ENCODE results near the gene SHISA9. TPM values are rescaled to one million over a fixed set of nuclear protein-coding genes. Genes with fewer than 3 reads are reported as not detected.
"Not testable (repeated sequence)": the region's sequence is repeated elsewhere in the genome, so short reads cannot be mapped to it uniquely, and the experiment has no call there.

The SHISA9 gene
- total RNA-seq: not detected in 2 replicates

DNA sequence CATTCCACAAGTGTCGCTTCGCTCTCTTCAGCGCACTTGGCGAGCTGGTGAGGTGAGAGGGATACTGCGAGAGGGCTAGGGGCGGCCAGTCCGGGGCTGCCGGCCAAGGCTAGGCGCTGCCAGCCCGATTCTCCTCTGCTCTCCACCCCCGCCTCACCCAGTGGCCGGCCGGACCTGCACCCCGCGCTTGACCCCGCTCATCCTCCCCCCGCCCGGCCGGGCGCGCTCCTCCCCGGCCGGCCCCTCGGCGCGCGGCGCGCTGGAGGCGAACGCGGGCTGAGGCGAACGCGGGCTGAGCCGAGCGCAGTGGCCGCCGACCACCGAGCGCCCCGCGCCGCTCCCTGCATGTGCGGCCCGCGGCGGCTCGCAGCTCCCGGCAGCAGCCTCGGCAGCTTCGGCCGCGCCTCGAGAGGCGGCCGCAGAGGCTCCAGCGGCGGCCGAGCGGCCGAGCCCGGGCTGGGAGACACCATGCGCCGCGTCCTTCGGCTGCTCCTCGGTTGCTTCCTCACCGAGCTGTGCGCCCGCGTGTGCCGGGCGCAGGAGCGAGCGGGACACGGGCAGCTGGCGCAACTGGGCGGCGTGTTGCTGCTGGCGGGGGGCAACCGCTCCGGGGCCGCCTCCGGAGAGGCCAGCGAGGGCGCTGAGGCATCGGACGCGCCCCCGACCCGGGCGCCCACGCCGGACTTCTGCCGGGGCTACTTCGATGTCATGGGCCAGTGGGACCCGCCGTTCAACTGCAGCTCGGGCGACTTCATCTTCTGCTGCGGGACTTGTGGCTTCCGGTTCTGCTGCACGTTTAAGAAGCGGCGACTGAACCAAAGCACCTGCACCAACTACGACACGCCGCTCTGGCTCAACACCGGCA is at the start of gene SHISA9:
Gene SHISA9 (plus strand): TSS at position 2 of the 865 bp plus-strand sequence.
- DNase-seq (ENCODE audit: low read depth, low spot score): no peak

DNA sequence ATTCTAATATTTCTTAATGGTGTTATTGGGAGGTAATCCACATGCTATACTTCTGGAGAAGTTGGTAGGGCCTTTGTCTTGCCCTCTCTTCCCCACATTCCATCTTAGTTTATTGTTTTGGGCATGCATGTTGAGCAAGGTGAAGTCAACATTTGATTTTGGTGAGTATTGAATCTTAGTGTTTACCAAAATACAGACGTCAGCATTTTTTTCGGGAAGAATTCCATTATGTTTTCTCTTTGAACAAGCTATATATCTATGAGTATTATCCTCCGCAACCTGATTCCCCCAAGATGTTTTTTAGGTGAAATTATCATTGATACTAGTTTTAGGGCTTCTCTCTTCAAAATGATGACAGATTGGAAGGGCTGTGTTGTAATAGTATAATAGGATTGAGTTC is 47.4 kb upstream of the SHISA9 start:
- DNase-seq (ENCODE audit: low read depth, low spot score): no peak

DNA sequence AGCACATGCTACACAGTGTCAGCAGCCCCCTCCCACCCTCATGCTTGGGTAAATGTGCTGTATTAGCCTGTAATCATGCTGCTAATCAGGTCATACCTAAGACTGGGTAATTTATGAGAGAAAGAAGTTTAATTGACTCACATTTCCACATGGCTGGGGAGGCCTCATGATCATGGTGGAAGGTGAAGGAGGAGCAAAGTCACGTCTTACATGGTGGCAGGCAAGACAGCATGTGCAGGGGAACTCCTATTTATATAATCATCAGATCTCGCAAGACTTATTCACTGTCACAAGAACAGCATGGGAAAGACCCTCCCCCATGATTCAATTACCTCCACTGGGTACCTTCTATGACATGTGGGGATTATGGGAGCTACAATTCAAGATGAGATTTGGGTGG is 44.0 kb upstream of the SHISA9 start:
- DNase-seq (ENCODE audit: low read depth, low spot score): not testable (repeated sequence)

DNA sequence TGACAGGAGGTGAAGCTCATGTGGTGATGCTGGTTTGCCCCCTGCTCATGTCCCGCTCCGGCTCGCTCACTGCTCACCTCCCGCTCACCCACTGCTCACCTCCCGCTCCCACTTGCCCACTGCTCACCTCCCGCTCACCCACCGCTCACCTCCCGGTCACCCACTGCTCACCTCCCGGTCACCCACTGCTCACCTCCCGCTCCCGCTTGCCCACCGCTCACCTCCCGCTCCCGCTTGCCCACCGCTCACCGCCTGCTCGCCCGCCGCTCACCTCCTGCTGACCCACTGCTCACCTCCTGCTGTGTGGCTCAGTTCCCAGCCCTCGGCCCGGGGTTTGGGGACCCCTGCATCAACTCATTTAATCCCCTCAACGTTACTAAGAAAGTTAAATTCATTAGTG is 39.1 kb upstream of the SHISA9 start:
- DNase-seq (ENCODE audit: low read depth, low spot score): no peak

DNA sequence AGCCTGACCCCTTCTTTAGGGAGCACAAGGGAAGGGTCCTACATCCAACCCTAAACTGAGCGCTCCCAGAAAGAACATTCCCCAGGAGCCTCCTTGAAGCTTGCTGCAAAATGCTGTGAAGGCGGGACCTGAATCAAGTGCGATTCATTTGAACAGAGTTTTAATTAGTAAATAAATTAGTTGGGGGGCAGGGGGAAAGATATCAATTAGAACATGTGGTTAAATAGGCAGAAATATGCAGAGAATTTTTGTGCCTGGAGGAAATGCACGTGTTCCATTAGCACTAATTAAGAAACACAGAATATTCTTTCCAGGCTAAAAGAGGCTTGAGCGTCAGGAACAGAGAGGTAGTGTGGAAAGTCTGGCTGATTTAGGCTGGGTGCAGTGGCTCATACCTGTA is 38.5 kb upstream of the SHISA9 start:
- DNase-seq (ENCODE audit: low read depth, low spot score): no peak

DNA sequence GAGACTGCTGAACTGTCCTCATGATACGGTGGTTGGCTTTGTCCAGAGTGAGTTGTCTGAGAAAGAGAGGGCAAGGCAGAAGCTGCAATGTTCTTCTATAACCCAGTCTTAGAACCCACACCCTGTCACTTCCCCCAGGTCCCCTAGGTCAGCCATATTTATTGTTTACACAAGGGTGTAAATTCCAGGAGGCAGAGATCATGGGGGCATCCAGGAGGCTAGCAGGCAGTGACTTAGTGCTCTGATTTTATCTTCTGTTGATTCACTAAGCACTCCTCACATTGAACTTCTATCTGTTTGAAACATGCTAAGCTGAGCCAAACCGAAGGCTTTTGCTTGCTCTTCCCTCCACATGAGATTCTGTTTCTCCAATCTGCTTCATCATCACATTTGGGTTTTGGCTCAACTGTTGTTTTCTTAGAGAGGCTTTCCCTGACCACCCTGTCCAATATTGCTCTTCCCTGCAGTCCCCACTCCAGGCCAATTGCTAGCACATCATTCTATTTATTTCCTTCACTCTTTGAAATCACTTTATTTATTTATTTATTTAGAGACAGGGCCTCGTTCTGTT is 34.3 kb upstream of the SHISA9 start:
- DNase-seq (ENCODE audit: low read depth, low spot score): no peak

DNA sequence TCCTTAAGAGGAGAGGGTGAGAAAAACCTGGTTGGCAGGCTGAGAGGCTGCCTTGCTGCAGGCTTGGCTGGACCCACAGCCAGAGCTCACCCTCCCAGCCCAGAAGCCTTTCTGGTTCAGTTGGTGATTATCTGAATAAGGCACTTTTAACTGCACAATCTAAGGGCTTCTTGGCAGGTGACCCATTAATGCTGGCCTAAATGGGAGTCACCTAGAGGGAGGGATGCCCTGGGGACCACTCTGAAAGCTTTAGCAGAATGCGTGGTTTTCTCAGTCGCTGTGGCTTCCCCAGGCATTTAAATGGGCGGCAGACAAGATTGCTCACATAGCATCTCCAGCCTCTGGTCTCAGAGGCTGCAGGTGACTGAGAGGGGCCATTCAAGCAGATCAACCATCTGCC is 33.2 kb upstream of the SHISA9 start:
- DNase-seq (ENCODE audit: low read depth, low spot score): no peak

DNA sequence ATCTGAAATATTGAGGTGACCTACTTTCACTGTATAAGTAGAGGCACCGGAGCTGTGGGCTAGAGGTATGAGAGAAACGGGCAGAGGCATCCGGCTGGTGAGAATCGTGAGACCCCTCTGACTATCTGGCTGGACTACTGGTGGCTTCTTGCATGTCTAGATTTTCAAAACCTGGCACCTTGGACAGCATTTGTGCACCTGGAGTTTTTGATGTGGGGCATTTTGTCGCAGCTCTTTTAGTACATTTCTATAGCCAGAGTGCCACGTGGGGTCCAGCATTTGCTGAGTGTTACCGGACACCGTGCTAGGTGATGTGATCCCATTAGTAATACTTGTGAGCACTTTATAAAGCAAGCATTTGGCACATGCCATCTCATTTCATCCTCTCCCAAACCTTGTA is 32.6 kb upstream of the SHISA9 start:
- no peak for DNase-seq (ENCODE audit: low read depth, low spot score)

DNA sequence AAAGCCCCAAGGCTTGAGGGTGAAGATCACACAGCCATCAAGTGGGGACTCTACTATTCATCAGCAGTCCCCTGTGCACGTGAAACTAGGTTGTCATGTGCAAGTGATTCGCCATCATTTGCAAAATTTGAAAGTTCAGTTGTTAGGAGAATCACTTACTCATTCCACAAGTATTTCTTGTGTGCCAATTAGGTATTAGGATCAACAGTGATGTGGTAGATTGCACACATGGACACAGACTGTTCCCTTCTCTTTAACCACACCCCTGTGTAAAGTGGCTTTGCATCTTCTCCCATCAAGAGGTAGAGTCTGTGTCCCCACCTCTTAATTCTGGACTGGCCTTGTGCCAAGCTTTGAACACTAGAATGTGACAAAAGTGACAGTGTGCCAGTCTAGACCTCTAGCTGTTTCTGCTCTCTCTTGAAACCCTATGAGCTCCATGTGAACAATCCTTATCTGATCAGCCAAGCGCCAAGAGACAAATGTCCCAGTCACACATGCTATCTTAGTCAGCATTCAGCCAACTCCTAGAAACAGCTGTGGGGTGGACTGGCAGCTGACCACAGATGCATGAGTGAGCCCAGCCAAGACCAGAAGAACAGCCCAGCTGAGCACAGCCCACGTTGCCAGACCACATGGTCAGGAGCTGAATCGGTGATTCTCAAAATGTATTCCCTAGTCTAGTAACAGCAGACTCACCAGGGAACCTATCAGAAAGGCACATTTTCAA is 31.5 kb upstream of the SHISA9 start:
- DNase-seq (ENCODE audit: low read depth, low spot score): no peak

DNA sequence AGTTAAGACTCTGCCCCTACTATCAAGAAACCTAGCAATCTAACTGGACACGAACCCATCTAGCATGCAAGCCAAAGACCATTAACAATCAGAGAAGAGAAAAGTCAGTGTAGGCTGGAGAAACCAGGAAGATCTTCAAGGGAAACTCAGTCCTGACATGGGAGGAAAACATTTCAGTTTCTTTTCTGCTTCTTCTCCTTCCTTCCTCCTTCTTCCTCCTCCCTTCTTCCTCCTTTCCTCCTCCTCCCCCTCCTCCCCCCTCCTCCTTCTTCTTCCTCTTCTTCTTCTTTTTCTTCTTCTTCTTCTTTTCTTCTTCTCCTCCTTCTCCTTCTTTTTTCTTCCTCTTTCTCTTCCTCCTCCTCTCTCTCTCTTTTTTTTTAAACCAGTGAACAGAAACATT is 29.6 kb upstream of the SHISA9 start:
- no peak for DNase-seq (ENCODE audit: low read depth, low spot score)

DNA sequence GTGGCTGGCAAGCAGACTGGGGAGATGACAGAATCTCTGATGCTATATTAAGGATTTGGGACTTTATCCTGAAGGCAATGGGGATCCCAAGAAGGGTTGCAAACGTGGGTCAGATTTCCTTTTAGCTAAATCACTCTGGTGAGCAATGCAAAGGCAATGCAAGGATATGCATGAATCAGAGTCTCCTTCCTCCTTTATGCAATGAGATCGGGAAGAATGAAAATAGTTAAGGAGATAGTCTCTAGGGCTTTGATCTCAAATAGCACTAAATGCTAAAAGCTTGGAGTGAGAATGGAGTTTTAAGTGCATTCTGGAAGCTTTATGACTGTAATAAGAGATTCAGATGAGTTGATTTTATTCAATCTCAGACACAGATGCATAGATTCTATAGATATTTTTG is 27.2 kb upstream of the SHISA9 start:
- DNase-seq (ENCODE audit: low read depth, low spot score): peak; percentile 5

DNA sequence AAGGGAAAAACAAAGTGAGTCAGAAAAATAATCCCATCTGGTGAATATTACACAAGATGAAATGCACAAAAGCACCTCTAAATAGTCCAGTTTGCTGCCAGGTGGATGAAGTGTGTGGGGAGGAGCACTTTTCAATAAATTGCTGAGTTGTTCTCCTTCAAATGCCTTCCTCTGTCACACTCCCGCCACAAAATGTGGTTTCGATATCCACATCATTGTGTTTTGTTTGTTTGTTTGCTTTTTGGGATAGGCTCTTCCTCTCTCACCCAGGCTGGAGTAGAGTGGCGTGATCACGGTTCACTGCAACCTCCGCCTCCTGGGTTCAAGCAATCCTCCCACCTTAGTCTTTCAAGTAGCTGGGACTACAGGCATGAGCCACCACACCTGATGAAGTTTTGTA is 24.6 kb upstream of the SHISA9 start:
- no peak for DNase-seq (ENCODE audit: low read depth, low spot score)

DNA sequence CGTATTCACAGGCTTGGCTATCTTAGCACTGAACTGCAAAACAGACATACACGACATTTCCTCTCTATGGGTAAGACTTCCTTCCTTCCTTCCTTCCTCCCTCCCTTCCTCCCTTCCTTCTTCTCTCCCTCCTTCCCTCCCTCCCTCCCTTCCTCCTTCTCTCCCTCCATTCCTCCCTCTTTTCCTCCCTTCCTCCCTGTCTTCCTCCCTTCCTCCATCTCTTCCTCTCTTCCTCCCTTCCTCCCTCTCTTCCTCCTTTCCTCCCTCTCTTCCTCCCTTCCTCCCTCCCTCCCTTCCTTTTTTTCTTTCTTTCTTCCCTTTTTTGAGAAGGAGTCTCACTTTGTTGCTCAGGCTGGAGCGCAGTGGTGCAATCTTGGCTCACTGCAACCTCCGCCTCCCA is 22.4 kb upstream of the SHISA9 start:
- DNase-seq (ENCODE audit: low read depth, low spot score): no peak

DNA sequence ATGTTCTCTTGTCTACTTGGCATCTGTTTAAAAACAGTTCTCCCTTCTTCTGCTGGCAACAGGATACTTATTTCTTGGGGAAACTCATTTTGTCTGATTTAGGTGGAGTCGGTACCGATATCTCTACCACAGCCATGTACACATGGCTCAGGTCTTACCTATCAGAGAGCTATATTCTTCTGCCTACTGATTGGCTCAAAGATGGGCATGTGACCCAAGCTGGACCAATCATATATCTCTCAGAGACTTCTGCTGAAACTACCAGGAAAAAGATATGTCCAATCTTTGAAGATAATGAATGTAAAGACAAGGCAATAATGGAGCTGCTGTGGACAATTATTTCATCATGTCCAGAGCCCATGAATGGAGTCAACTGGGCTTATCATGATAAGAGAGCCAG is 21.6 kb upstream of the SHISA9 start:
- DNase-seq (ENCODE audit: low read depth, low spot score): no peak

DNA sequence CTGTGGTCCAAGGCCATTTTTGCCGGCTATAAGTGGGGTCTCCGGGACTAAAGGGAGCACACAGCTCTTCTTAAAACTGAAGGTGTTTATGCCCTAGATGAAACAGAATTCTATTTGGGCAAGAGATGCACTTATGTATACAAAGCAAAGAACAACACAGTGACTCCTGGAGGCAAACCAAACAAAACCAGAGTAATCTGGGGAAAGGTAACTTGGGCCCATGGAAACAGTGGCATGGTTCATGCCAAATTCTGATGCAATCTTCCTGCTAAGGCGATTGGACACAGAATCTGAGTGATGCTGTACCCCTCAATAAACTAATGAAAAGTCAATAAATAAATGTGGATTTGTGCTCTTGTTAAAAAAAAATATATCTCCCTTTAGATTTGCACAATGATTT is 20.2 kb upstream of the SHISA9 start:
- no peak for DNase-seq (ENCODE audit: low read depth, low spot score)

DNA sequence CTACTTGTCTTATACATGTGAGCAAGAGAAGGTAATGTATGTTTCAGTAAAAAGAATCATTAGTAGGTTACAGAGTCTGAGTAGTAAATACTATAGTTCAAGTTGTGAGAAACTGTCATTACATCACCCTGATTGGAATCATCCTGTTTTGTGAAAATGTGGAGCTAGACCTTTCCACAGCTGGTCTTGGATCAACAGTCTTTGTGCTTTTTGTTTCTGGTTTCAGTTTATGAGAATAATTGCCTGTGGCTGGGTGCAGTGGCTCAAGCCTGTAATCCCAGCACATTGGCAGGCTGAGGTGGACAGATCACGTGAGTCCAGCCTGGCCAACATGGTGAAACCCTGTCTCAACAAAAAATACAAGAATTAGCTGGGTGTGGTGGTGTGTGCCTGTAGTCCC is 19.7 kb upstream of the SHISA9 start:
- no peak for DNase-seq (ENCODE audit: low read depth, low spot score)

DNA sequence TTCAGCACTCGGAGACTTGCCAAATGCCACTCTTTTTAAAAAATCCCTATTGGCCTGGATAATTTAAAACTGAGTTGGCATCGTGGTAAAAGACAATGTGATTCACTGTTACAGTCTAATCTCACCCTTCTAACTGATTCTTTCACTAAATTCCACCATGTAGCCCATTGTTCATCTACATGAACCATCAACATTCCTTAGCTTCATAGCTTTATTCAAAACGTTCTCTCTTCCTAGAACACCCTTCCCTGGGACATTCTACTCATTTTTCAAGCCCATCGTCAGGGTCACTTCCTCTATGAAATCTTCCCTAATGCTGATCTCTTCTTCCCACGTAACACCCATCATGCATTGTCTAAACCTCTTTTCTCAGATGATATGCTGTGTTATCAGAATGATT is 15.7 kb upstream of the SHISA9 start:
- no peak for DNase-seq (ENCODE audit: low read depth, low spot score)

DNA sequence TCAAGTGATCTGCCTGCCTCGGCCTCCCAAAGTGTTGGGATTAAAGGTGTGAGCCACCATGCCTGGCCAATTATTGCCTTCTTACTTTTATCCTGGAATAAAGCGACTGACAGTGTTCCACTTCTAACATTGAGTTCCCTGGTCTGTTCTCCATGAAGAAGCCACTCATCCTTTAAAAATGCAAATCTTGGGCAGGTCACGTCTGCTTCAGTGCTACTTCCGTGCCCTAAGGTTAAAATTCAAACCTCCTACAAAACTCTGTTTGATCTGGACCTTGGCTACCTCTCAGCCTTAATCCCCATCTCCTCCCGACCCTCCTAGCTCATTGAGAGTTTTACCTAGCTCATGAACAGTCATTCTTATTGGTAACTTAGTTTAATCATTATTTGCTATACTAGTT is 9.6 kb upstream of the SHISA9 start:
- no peak for DNase-seq (ENCODE audit: low read depth, low spot score)

DNA sequence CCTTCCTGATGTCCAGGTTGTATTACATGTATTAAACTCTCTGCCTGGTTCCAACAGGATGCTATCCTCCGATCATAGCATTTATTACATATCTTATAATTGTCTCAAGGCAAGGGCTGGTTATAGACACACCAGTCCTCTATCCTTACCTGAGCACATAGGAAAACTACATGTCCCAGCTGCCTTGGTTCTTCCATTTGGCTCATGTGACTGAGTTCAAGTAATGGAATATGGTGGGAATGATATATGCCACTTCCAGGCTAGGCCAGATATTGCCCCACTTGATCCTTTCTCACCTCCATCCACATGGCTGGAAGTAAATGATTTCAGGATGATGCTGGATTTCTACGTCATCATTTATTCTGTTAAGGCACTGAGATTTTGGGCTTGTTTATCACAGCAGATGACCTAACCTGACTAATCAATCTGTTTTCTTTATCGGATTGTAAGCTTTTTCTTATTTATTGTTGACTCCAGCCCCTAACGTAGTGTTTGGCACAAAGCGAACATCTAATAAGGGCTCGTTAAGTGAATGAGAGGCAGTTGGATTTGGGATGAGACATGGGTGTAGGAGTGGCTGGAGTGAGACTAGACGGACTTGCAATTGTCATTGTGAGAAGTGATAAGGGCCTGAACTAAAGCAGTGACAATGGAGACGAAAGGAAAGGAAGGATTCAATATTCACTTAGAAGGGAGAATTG is 8.2 kb upstream of the SHISA9 start:
- no peak for DNase-seq (ENCODE audit: low read depth, low spot score)

DNA sequence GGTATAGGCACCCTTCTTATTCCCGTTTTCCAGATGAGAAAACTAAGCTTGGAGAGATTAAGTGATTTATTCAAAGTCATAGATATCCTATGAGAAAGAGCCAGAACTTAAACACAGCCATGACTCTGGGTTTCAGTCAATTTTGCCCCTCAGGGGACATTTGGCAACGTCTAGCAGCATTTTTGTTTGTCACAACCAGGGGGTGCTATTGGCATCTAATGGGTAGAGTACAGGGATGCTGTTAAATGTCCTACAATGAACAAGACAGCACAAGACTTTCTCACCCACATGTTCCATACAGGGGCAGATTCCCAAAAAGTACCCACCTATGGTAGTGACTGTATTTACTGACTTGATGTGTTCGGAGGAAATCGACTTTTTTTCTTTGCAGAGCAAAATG is 4.8 kb upstream of the SHISA9 start:
- no peak for DNase-seq (ENCODE audit: low read depth, low spot score)

DNA sequence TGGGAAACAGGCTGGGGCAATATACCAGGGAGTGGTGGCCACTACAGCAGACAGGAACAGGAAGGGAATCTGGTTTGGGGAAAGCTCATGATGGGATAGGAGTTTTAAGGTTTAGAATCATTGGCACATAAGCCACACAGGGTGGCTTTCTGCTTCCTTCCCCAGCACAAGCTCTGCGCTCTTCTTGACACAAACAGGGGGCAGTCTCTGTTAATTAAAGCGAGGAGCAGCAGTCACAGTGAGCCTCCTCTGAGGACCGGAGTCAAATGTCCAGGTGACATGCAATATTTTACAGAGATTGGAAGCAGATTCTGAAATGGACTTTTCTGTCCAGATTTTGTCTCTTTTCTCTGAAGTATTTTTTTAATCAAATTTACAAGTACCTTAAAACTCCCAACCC is 2.8 kb upstream of the SHISA9 start:
- DNase-seq (ENCODE audit: low read depth, low spot score): no peak

DNA sequence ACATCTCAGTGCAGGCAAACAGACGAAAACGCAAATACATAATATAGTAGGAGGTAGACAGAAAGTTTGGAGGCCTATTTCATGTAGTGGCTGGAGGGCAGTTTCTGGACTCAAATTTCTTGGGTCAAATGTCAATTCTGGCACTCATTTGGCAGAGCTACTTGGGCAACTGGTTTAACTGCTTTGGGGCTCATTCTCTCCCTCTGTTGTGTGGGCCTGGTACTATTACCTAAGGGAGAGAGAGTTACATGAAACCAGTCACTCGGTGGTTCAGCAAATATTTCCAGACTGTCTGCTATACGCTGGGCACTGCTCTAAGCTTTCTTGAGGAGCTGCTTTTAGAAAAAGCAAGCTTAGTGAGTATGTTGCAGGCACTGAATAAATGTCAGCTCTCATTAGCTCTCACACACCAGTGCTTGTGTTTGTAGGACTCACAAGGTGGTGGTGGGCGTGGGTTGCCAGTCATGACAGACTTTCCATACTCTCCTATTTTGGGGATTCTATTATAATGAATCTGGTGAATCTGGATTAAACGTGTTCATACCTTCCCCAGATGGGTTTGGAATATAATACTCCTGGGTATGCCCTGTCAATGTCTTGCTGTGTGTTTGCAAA is 1.8 kb upstream of the SHISA9 start:
- DNase-seq (ENCODE audit: low read depth, low spot score): no peak

Data from pulmonary artery endothelial cell (primary cell).